Activated CD8-positive, alpha-beta memory T cell treated with anti-CD3 and anti-CD28 coated beads for 1 hour (primary cell): ENCODE data around the gene NEUROD2.
A peak's percentile ranks its signal among the peaks of the same experiment; 100 is the strongest.

ENCODE experiments used
- DNase-seq, 2 donors: peaks; one replicate each; pipeline ENCODE4 v3.0.0-alpha.2; 2020; ENCODE audit warnings: low read depth in 1 of 2; ENCODE audit errors: extremely low read depth in 1 of 2

NEUROD2 gene

DNA sequence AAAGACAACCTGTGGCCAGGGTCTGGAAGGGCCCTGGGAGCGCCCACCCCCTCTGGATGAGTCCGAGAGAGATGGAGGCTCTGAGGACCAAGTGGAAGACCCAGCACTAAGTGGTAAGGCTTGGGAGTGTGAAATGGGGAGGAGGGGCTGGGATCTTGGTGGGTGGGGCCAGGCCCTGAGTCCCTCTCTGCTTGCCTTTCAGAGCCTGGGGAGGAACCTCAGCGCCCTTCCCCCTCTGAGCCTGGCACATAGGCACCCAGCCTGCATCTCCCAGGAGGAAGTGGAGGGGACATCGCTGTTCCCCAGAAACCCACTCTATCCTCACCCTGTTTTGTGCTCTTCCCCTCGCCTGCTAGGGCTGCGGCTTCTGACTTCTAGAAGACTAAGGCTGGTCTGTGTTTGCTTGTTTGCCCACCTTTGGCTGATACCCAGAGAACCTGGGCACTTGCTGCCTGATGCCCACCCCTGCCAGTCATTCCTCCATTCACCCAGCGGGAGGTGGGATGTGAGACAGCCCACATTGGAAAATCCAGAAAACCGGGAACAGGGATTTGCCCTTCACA, 28.0 kb upstream of the NEUROD2 start:
- DNase-seq: no peak

- no peak for DNase-seq
Observed at GRCh38 chr17:39634384-39634871, 26.7 kb upstream of the NEUROD2 start.

GRCh38 chr17:39633570-39634183, 26.0 kb upstream of the NEUROD2 start:
- DNase-seq: no peak

DNA sequence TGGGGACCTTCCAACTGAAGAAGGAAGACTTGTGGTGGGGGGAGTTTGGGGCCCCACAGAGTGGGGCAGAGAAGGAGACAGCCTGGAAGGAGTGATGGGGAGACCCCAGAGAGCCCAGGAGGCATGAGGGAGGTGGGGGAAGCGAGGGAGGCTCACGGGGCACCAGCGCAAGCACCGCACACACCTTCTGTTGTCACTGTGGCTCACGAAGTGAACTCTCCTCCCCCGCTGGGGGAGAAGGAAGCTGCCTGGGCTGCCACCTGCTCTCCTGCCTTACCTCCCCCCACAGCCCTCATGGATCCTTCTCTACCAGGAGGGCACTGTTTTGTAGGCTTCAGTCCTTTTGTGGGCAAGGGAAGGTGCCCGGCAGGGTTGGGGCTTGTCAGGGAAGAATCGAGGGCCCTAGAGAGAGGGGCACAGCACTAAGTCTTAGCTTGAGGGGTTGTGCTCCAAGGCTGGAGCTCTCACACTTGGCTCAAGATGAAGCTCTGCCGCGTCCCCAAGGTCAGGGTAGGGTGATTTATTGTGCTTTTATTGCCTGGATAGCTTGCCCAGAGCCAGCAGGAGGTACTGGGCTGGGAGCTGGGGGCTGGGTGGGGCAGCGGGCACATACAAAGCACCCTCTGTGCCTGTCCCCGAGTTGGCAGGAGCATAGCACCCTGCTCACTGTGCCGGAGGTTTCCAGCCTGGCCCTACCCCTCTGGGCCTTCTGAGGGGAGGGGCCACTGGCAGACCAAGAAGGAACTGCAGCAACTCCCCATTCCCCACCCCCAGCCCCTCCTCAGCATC, 24.6 kb upstream of the NEUROD2 start:
- no peak for DNase-seq

- DNase-seq: no peak
Observed at GRCh38 chr17:39631403-39631802, 23.7 kb upstream of the NEUROD2 start.

DNA sequence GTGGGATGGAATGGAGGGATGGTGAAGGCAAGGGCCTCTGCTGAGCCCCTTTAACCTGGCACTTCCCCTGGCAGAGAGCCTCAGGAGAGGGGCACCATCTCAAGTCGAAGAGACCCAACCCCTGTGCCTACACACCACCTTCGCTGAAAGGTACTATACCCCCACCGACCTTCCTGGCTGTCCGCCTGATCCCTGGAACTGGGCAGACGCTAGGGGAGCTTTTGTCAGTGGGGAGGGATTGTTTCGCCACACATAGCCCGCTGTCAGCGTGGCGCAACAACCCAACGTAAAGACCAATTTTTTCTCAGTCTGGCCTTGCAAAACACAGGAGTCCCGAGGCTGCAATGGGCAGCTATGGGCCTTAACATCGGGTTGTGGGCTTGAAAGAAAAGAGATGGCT, 22.2 kb upstream of the NEUROD2 start:
- DNase-seq: no peak

GRCh38 chr17:39629494-39629880, 21.8 kb upstream of the NEUROD2 start:
- DNase-seq: no peak

GRCh38 chr17:39628655-39629493, 21.2 kb upstream of the NEUROD2 start:
- DNase-seq: no peak

DNA sequence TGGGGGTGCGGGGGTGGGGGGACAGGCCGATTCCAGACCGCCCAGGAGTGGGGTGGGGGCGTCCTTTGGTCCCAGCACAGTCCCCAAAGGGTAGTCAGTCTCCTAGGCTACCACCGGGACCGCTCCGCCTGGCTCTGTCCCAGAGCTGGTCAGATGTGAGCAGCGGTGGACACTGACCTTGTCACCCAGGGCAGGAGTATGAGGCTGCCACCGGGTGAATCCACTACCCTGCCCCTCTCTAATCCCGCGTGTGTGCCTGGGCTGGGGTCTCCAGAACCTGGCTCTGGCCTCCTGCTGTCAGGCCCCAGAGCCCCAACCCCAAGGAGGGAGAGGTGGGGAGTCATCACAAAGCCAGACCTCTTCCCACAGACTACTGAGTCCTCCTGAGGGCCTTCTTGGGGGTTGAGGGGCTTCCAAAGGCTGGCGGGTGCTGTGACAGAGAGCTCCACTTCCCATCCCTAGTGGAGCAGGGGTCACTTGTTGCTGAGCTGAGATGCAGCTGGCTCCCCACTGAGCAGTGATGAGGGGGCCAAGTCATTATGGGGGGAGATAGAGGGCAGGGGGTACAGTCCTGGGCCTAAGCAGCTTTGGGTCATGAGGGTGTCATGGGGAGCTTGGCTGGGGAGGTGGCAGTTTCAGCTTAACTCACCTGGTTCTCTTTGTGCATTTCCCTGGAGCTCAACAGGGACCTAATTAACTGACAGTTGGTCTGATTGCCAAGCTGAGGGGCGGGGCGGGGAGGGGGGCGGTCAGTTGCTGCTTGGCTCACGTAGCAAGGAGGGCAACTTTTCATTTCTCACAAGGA, 20.2 kb upstream of the NEUROD2 start:
- DNase-seq: no peak

- DNase-seq: no peak
Observed at GRCh38 chr17:39627047-39627711, 19.5 kb upstream of the NEUROD2 start.

DNA sequence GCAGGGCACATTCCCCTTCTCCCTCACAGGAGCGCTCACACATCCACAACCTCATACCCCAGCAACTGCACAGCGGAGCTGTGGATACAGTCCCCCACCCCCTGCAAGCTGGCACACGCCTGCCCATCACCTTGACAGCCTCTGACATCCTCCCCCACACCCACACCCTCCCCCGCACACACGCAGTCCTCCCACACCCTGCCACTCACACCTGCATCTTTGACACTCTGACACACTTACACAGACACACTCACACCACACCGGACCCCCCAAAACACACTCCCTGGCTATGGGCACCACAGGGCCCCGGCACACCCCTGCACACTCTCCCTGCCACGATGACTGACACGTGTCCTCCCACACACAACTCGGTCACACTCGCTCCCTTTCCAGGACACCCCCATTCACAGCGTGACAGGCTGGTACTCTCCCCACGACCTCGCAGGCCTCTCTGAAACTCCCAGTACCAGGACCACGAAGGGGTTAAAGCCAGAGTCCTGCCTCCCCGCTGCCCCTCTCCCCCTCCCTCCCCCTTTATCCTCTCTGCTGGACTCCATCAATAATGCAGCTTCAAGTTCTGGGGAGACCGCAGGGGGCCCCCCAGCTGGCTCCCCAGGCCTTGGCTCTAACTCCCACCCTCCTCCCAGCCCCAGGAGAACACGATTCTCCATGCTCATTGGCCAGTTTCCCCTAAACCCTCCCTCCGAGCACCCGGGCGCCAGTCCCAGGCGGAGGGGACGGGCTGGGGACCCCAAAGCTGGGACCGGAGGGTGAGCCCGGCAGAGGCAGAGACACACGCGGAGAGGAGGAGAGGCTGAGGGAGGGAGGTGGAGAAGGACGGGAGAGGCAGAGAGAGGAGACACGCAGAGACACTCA, 18.7 kb upstream of the NEUROD2 start, which contains the start of gene PPP1R1B:
Gene PPP1R1B (plus strand): TSS at position 782 of the 876 bp plus-strand sequence. CDS start 441 bp downstream, outside the sequence.
- no peak for DNase-seq

- DNase-seq: no peak
Observed at GRCh38 chr17:39625198-39625785, 17.6 kb upstream of the NEUROD2 start.

DNA sequence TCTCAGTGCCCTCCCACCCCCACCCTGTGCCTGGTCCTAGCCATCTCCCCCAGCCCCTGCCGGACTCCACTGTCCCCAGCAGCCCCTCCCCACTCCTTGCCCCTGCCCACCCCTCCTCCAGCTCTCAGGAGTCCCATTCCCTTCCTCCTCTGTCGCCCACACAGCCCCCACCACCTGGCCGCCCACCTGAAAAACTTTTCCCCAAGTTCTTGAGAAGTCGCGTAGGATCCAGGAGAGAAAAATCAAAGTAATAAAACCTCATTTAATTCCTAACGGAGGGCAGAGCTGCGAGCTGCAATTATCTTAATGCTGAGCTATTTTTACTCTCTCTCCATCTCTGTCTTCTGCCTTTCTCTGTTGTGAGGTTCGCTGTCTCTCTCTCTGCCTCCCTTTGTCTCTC, 16.6 kb upstream of the NEUROD2 start:
- DNase-seq: no peak

- peak; percentile 64 to 75 for DNase-seq
Observed at GRCh38 chr17:39623356-39623950, 15.7 kb upstream of the NEUROD2 start.

- no peak for DNase-seq
Observed at GRCh38 chr17:39622380-39623006, 14.8 kb upstream of the NEUROD2 start.

DNA sequence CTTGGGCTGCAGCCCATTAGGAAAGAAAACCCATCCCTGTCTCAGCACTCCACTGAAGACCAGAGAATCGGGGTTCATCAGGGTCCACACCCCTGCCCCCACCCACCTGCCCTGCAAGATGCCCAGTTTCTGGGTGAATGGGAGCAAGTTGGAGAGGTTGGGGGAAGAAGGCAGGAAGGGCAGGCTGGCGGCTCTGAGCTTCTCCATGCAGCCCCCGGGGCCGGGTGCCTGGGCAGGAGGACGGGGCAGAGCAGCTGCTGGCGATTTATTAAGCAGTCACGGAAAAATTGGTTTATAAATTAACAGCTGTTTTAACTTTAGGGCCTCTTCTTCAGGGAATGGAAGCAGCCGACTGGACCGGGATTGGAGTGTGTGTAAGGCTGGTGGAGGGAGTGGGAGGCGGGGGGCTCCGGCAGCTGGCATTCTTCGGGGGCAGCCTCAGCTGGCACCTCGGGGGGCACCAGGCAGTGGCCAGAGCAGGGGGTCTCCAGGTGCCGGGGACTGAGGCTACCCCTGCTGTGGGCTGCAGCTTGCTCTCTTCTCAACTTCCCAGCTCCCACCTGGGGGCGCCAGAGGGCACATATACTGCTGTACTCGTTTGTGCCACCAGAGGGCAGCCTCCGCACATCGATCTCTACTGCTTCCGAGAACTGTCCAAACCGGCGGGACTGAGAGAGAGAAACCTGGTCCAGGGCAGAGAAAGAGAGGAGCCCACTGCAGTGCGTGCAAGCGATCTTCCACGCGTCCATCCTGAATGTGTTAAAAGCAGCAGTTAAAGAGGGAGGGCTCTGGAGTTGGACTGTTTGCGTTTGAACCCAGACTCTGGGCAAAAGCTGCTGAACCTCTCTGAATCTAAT, 14.0 kb upstream of the NEUROD2 start:
- peak; percentile 69 to 82 for DNase-seq

GRCh38 chr17:39619786-39620101, 12.0 kb upstream of the NEUROD2 start:
- no peak for DNase-seq
